ENCODE results near the gene ZFAND6.

The ZFAND6 gene

GRCh38 chr15:80186066-80186465, 126.6 kb downstream of the ZFAND6 start:
- in situ Hi-C loops (cut with MboI; ENCODE audit: low sequenced_read_pairs): no loop called here

- in situ Hi-C loops (cut with MboI; ENCODE audit: low sequenced_read_pairs): no loop called here
Measured at GRCh38 chr15:80186597-80186996, 127.1 kb downstream of the ZFAND6 start.
